ENCODE results near the gene NEURL1B. TPM values are rescaled to one million over a fixed set of nuclear protein-coding genes. Genes with fewer than 3 reads are reported as not detected.

The NEURL1B gene
- total RNA-seq, 2 donors from 2014 or later: 4.9 to 6.3 TPM

DNA sequence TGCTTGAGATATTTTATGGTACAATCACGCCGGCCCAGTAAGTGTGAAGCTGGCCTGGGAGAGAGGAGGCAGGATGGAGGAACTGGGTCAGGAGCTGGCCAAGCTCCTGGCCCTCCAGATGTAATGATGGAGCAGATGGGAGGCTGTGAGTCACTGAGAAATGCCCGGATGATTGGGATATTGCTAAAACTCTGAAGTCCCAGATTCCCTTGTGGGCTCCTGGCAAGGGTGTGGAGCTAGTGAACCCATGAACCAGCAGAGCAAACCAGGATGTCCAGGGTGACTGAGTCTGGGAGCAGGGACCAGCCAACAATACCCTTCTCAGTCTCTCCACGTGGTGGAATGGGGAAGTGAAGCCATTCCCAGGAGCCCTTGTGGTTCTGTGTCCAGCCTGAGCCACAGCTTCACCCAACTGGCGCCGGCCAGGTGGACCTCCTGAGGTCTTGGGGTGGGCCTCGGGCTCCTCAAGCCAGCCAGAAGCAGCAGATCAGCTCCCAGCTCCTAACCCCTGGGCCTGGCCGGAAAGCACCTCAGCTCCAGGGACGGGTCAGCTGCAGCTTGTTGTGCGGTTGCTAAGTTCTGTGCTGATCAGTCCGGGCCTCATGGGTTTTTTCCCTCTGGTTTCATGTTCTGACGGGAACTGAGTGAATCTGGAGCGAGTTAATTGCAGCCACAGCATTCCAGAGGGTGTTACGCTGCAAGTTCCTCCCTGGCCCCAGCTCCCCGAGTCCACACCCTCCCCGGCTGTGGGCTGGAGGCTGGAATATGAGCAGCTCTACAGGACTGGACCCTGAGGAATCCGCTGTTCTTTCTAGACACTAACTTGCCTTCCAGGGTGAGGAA is 92.3 kb downstream of the NEURL1B start:
- H3K36me3 ChIP-seq (ENCODE audit: control insufficient read depth, insufficient read depth, low read length): no peaks in the 10 kb centered on the region
- no peaks in the 10 kb centered on the region for H3K9me3 Mint-ChIP-seq
- peaks cover 7% of the 10 kb centered on the region for H3K4me1 Mint-ChIP-seq
- H3K9ac ChIP-seq (ENCODE audit: extremely low read depth, low read length, poor library complexity, severe bottlenecking): no peak overlapping the region
- no peak overlapping the region for H3K4me3 Mint-ChIP-seq
- no peaks in the 10 kb centered on the region for H3K36me3 Mint-ChIP-seq (ENCODE audit: low read depth)
- H3K9me3 ChIP-seq (ENCODE audit: control insufficient read depth, low read length): no peaks in the 10 kb centered on the region
- TF ChIP-seq, protein P1, sequence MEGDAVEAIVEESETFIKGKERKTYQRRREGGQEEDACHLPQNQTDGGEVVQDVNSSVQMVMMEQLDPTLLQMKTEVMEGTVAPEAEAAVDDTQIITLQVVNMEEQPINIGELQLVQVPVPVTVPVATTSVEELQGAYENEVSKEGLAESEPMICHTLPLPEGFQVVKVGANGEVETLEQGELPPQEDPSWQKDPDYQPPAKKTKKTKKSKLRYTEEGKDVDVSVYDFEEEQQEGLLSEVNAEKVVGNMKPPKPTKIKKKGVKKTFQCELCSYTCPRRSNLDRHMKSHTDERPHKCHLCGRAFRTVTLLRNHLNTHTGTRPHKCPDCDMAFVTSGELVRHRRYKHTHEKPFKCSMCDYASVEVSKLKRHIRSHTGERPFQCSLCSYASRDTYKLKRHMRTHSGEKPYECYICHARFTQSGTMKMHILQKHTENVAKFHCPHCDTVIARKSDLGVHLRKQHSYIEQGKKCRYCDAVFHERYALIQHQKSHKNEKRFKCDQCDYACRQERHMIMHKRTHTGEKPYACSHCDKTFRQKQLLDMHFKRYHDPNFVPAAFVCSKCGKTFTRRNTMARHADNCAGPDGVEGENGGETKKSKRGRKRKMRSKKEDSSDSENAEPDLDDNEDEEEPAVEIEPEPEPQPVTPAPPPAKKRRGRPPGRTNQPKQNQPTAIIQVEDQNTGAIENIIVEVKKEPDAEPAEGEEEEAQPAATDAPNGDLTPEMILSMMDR (conservative IDR thresholded peaks at IDR 0.05): no peak
- H3K4me1 ChIP-seq (ENCODE audit: control insufficient read depth, insufficient read depth, low read length): peaks cover 7% of the 10 kb centered on the region
- peaks cover 30% of the 10 kb centered on the region for H3K27me3 Mint-ChIP-seq (ENCODE audit: insufficient read depth)
- H3K4me3 ChIP-seq (ENCODE audit: low read length): no peak overlapping the region
- 87 to 88% methylated on average over 17 of the region's 17 CpGs for WGBS, 2 experiments (ENCODE audit: insufficient coverage in 1 of 2, insufficient read length in 1 of 2)
- H3K27ac ChIP-seq (ENCODE audit: low read depth, low read length): no peak overlapping the region
- DNase-seq: no peak
- peaks cover 9% of the 10 kb centered on the region for H3K27me3 ChIP-seq (ENCODE audit: control insufficient read depth, insufficient read depth, low read length, poor library complexity, severe bottlenecking)
- no peak overlapping the region for H3K27ac Mint-ChIP-seq

GRCh38 chr5:172733974-172734346 is 92.9 kb downstream of the NEURL1B start:
- no peak overlapping the region for H3K27ac ChIP-seq (ENCODE audit: low read depth, low read length)
- peaks cover 7% of the 10 kb centered on the region for H3K4me1 ChIP-seq (ENCODE audit: control insufficient read depth, insufficient read depth, low read length)
- no peak for DNase-seq
- H3K4me1 Mint-ChIP-seq: peaks cover 7% of the 10 kb centered on the region
- no peak overlapping the region for H3K4me3 Mint-ChIP-seq
- no peak overlapping the region for H3K9ac ChIP-seq (ENCODE audit: extremely low read depth, low read length, poor library complexity, severe bottlenecking)
- H3K27me3 Mint-ChIP-seq (ENCODE audit: insufficient read depth): peaks cover 24% of the 10 kb centered on the region
- H3K27me3 ChIP-seq (ENCODE audit: control insufficient read depth, insufficient read depth, low read length, poor library complexity, severe bottlenecking): peaks cover 3% of the 10 kb centered on the region
- TF ChIP-seq, protein P1 (conservative IDR thresholded peaks at IDR 0.05): no peak
- no peak overlapping the region for H3K27ac Mint-ChIP-seq
- no peak overlapping the region for H3K4me3 ChIP-seq (ENCODE audit: low read length)
- H3K36me3 Mint-ChIP-seq (ENCODE audit: low read depth): no peaks in the 10 kb centered on the region
- H3K9me3 Mint-ChIP-seq: no peaks in the 10 kb centered on the region
- no peaks in the 10 kb centered on the region for H3K36me3 ChIP-seq (ENCODE audit: control insufficient read depth, insufficient read depth, low read length)
- 75 to 87% methylated on average over 2 to 3 of the region's 4 CpGs for WGBS, 2 experiments (ENCODE audit: insufficient coverage in 1 of 2, insufficient read length in 1 of 2)
- no peaks in the 10 kb centered on the region for H3K9me3 ChIP-seq (ENCODE audit: control insufficient read depth, low read length)

- H3K27ac ChIP-seq (ENCODE audit: low read depth, low read length): no peak overlapping the region
- H3K4me1 ChIP-seq (ENCODE audit: control insufficient read depth, insufficient read depth, low read length): peaks cover 7% of the 10 kb centered on the region
- peaks cover 7% of the 10 kb centered on the region for H3K4me1 Mint-ChIP-seq
- no peak overlapping the region for H3K9ac ChIP-seq (ENCODE audit: extremely low read depth, low read length, poor library complexity, severe bottlenecking)
- TF ChIP-seq, protein P1 (conservative IDR thresholded peaks at IDR 0.05): no peak
- no peak for DNase-seq
- H3K27ac Mint-ChIP-seq: no peak overlapping the region
- H3K9me3 ChIP-seq (ENCODE audit: control insufficient read depth, low read length): no peaks in the 10 kb centered on the region
- no peak overlapping the region for H3K4me3 Mint-ChIP-seq
- H3K36me3 Mint-ChIP-seq (ENCODE audit: low read depth): no peaks in the 10 kb centered on the region
- 90 to 94% methylated on average over 9 to 12 of the region's 12 CpGs for WGBS, 2 experiments (ENCODE audit: insufficient coverage in 1 of 2, insufficient read length in 1 of 2)
- no peak overlapping the region for H3K4me3 ChIP-seq (ENCODE audit: low read length)
- peaks cover 18% of the 10 kb centered on the region for H3K27me3 Mint-ChIP-seq (ENCODE audit: insufficient read depth)
- no peaks in the 10 kb centered on the region for H3K36me3 ChIP-seq (ENCODE audit: control insufficient read depth, insufficient read depth, low read length)
- H3K9me3 Mint-ChIP-seq: no peaks in the 10 kb centered on the region
- no peaks in the 10 kb centered on the region for H3K27me3 ChIP-seq (ENCODE audit: control insufficient read depth, insufficient read depth, low read length, poor library complexity, severe bottlenecking)
These were observed 94.2 kb downstream of the NEURL1B start for GRCh38 chr5:172735141-172735831.

Measured in endodermal cell (in vitro differentiated cells).